ENCODE results near the gene LEMD2.

DNA sequence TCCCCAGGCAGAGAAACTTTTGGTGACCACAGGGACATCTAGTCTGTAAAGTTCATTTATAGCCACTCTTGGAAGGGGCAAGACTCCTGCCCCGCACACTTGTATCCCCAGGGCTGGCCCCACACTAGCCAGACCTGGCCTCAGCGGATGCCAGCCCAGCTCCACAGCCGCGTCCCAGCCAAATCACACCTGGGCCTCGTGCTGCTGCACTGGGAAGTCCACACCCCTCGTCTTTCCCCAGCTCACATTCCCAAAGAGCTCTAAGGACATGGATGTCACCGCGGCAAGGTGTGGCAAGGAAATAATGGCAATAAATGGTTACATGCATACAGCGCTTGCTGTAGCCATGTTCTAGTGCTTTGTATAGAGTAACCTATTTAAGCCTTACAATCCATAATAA lies 50.8 kb downstream of the LEMD2 start:
- TF ChIP-seq, protein P1, sequence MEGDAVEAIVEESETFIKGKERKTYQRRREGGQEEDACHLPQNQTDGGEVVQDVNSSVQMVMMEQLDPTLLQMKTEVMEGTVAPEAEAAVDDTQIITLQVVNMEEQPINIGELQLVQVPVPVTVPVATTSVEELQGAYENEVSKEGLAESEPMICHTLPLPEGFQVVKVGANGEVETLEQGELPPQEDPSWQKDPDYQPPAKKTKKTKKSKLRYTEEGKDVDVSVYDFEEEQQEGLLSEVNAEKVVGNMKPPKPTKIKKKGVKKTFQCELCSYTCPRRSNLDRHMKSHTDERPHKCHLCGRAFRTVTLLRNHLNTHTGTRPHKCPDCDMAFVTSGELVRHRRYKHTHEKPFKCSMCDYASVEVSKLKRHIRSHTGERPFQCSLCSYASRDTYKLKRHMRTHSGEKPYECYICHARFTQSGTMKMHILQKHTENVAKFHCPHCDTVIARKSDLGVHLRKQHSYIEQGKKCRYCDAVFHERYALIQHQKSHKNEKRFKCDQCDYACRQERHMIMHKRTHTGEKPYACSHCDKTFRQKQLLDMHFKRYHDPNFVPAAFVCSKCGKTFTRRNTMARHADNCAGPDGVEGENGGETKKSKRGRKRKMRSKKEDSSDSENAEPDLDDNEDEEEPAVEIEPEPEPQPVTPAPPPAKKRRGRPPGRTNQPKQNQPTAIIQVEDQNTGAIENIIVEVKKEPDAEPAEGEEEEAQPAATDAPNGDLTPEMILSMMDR (IDR thresholded peaks at IDR 0.05), result no peak
- TF ChIP-seq POLR2A (IDR thresholded peaks at IDR 0.05) (no peak), POLR2AphosphoS5 (IDR thresholded peaks at IDR 0.05) (no peak)
